COR-L47 (cell line): ENCODE measurements around the gene GATD1.
A peak's percentile ranks its signal among the peaks of the same experiment; 100 is the strongest.

Source experiments
- DNase-seq: peaks from one replicate; lab custom pipeline; 2025; lab: John Stamatoyannopoulos, UW

The GATD1 gene, protein sequence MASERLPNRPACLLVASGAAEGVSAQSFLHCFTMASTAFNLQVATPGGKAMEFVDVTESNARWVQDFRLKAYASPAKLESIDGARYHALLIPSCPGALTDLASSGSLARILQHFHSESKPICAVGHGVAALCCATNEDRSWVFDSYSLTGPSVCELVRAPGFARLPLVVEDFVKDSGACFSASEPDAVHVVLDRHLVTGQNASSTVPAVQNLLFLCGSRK

DNA sequence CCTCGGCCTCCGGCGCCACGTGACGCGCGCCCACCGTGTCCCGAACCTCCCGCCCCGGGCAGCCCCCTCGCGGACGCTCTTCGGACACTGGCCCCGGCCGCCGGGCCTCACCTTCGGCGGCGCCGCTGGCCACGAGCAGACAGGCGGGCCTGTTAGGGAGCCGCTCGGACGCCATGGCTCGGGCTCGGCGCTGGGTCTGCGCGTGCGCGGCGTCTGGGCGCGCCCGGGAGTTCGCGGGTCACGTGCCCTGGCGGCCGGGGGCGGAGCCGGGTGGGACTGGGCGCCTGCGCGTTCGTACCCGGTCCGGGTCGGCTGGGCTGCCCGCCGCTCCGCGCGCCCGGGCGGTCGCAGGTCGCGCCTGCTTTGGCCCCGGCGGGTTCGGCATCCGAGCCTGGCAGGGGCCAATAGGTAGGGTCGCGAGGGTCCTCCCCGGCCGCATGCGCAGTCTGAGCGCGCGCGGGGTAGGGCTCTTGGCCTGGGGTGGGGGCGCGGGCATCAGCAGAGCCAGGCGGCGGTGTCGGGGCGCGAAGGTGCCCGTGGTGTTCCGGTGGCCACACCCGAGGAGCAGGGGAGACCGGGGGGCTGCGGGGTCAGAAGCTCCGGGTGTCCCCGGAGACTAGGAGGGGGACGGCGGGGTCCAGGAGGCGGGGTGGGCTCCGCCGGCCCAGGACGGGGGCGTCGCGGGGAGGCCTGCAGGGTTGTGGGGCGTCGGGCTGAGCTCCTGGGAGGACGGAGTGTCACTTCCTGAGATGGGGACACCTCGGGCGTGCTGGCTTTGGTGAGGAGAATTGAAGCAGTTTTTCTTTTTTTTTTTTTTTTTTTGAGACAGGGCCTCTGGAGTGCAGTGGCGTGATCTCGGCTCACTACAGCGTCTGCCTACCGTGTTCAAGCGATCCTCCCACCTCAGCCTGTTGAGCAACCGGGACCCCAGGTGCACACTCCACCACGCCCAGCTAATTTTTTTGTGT, at the start of gene GATD1:
TSS of gene GATD1 (minus strand) at position 200 of the 968 bp plus-strand sequence. CDS start at position 175, 25 bp downstream.
- DNase-seq, result peak; percentile 81

DNA sequence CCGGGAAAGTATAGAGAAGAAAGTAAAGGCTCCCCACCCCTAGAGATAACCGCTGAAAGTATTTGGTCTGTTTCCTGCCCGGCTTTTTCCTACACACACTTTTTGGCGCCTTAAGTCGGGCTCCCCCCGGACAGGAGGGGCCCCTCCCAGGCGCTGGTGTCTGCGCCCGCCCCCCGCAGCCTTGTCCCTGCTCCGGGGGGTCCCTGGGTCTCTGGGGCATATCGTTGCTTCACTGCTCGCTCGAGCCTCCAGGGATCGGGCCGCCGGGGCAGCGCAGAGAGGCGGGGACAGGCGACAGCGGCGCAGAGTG, 49.5 kb upstream of the GATD1 start:
- DNase-seq, result no peak

DNA sequence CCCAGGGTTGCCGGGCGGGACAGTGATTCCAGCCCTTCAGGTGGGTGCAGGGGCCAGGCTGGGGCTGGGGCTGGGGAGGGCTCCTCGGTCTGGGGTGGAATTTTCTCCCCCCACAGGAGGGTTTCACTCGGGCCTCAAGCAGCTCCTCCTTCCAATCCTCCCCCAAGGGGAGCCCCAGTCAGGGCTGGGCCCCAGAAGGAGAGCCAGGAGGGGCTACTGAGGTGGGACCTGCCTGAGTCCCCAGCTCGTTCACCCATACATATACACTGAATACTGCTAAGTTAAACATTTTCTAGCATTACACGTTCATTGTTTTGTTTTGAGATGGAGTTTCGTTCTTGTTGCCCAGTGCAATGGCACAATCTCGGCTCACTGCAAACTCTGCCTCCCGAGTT, 48.9 kb upstream of the GATD1 start:
- no peak for DNase-seq

DNA sequence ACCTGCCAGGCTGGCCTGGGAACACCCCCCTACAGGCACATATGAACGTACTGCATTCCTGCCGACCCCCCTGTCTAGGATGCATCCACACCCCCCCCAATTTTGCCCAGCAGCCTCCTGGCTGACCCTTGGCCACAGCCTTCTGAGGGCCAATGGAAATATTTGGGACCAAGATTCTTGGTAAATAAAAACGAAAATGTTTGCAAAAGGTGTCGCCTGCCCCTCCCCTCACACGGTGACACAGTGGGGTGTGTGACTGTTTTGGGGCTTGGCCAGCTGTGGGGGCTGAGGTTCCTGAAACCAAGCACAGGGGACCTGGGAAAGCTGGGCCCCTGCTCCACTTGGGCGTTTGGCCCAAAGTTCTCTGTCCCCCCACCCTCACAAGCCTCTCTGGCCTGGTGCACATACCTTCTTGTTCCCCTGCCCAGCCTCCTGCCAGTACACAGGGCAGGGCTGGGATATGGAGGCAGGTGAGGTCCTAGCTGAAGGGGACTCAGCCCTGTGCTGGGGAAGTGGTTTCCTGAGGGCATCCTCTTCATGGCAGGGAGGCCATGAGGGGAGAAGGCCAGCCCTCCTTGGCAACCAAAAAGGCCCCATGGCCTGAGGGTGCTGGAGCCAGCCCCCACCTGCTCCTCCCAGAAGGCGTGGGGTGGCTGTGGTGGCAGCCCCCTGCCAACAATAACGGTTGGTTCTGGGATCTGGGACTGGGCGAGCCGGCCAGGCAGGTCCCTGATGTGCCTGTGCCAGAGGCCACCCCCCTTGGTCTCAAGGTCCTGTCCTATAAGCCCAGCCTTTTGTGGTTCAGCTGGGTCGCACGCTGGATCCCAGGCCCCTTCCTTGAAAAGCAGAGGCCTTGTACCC, 48.3 kb upstream of the GATD1 start:
- no peak for DNase-seq

DNA sequence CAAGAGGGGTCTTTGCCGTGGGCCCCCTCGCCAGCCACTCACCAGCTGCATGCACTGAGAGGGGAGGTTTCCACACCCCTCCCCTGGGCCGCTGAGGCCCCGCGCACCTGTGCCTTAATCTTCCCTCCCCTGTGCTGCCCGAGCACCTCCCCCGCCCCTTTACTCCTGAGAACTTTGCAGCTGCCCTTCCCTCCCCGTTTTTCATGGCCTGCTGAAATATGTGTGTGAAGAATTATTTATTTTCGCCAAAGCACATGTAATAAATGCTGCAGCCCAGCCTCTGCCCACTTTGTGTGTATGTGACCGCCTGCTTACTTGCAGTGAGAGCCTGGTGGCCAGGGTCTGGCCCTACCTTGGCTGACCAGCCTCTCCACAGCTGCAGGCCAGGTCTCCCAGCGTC, 47.7 kb upstream of the GATD1 start:
- no peak for DNase-seq

DNA sequence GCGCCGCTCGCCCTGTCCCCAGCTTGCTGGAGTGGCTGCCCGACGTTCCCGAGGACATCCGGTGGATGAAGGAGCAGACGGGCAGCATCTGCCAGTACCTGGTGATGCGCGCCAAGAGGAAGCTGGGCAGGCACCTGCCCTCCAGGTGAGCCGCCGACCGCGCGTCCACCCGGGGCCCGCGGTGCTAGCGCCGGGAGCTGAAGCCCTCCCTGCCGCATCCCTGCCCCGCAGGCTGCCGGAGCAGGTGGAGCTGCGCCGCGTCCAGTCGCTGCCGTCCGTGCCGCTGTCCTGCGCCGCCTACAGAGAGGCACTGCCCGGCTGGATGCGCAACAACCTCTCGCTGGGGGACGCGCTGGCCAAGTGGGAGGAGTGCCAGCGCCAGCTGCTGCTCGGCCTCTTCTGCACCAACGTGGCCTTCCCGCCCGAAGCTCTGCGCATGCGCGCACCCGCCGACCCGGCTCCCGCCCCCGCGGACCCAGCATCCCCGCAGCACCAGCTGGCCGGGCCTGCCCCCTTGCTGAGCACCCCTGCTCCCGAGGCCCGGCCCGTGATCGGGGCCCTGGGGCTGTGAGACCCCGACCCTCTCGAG, 47.1 kb upstream of the GATD1 start:
- no peak for DNase-seq

DNA sequence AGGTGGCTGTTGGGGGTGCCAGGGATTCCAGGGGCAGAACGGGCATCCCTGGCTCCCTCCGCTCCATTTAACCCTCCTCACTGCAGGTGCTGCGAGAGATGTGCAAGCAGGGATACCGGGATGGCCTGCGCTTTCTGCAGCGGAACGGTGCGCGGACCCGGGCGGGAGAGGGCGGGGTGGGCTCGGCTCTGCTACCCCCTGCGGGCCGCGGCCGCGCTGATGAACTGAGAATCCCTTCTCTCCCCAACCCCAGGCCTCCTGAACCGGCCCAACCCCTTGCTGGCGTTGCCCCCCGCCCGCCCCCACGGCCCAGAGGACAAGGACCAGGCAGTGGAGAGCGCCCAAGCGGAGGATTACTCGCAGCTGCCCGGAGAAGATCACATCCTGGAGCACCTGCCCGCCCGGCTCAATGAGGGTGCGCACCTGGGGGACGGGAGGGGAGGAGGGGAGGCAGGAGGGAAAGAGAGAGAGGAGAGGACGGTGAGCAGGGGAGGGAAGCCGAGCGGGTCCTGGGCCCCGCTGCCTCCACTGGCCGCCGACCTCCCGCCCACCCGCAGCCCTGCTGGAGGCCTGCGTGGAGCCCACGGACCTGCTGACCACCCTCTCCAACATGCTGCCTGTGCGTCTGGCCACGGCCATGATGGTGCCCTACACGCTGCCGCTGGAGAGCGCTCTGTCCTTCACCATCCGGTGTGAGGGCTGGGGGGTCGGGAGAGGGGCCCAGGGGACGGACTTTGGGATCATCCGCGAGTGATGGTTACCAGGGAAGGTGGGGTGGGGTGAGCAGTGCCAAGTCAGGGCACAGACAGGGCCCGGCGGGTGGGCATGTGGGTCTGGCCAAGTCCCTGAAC, 46.4 kb upstream of the GATD1 start:
- no peak for DNase-seq

DNA sequence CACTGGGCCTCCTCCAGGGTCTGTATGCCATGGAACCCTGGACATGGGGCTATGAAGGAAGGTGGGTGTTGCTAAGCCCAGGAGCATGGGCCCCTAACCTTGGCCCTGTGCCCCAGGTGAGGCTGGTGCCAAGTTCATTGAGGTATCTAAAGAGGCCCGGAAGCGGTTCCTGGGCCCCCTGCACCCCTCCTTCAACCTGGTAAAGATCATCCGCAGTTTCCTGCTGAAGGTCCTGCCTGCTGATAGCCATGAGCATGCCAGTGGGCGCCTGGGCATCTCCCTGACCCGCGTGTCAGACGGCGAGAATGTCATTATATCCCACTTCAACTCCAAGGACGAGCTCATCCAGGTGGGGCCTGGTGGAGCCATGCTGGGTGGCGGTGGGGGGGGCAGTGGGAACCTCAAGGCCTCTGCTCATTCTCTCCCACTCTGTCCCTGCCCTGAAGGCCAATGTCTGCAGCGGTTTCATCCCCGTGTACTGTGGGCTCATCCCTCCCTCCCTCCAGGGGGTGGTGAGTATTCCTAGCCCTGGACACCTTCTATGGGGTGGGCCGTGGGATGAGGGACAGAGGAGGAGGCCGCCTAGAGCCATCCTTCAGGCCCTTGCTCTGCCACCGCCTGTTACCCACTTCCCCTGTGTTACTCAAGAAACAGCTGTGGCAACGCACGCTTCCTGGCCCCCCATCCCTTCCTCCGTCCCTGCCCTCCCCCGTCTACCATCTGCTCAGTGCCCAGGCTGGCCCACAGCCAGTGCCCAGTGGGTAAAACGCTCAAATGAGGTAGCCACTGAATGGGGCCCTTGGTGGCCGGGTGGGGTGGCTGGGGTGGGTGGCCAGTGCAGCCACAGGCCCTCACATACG, 44.5 kb upstream of the GATD1 start:
- DNase-seq, result no peak

DNA sequence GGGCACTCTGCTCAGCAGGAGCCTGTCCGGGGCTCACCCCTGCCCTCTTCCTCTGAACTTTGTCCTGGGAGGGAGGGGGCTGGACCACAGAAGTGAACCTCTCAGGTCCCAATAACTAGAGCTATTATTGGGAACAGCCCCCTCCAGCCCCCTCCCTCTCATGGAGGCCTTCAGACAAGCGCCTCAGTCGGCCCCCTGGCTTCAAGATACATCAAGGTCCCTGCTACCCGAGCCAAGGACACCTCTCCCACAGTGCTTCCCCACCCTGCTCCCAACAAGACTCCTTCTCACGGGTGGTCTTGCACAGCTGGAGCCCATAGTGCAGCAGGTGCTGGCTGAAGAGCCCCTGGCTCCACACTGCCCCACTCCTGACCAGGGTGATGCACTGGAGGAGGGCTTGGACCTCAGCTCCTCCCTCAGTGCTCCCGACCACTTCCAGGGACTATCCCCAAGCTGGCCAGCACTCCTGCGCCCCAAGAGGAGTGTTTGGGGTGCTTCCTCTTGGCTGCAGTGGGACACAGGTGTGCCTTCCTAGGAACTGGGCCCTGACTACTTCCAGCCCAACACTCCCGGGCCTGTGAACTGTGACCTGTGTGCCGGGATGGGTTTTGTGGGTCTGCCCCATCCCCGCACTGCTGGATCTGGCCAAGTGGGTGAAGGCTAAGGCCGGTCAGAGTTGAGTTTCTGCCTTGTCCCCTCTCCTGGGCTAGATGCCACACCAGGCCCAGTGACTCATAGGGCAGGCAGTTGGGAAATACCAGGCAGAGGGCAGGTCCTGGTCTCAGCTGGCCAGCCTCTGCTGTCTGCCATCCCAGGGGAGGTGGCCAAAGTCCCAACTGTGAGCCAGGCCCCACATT, 43.6 kb upstream of the GATD1 start:
- DNase-seq, result no peak

DNA sequence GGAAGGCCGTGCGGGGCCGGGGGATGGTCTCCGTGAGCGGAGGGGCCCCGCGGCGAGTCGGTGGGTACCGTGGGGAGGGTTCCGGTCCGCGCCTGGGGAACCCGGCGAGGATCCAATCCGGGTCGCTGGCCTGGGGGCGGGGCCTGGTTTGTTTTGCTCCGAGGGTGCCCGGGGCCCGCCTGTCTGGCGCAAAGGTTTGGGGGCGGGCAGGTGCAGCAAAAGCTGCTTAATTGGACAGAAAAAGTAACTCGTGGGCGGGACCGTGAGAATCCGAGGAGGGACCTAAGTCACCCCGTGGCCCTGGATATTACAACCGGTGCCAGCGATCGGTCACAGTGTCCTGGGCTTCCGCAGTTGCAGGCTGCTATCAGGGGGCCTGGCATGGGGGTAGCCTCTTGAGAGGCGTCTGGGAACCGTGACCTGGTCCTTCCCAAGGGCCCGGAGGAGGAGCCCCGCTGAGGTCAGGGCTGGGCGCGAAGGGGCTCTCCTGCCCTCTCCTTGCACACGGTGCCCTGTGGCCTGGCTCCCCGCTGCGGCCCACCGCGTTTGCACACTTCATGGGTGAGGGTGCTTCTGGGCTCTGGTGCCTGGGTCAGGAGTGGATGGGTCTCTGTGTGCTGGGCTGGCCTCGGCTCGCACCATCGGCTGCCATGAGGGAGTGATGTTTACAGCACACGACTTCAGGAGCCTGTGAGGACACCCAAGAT, 42.8 kb upstream of the GATD1 start:
- DNase-seq, result peak; percentile 82

DNA sequence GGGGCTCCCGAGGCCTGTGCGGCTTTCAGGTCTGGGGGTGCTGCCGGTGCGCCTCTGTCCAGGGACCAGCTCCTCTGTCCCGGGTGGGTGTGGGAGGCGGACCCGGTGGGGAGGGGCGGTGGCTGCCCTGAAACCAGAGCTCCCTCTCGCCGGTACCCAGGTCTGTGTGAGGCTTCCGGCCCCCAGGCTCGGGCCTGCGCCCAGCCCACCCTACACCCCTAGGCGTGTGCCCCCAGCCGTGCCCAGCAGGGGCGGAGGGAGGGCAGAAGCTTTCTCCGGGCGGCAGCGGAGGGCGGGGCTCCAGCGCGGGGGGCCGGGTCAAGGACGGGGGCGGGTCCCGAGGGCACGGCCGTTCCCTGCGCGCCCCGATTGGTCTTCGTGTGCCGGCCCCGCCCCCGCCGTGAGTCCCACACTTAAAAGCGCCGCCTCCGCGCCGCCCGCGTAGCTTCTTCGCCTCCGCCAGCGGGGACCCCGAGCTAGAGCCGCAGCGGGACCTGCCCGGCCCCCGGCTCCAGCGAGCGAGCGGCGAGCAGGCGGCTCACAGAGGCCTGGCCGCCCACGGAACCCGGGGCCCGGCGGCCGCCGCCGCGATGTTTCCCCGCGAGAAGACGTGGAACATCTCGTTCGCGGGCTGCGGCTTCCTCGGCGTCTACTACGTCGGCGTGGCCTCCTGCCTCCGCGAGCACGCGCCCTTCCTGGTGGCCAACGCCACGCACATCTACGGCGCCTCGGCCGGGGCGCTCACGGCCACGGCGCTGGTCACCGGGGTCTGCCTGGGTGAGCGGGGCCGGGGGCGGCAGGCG, 42.0 kb upstream of the GATD1 start:
- peak; percentile 92 for DNase-seq

DNA sequence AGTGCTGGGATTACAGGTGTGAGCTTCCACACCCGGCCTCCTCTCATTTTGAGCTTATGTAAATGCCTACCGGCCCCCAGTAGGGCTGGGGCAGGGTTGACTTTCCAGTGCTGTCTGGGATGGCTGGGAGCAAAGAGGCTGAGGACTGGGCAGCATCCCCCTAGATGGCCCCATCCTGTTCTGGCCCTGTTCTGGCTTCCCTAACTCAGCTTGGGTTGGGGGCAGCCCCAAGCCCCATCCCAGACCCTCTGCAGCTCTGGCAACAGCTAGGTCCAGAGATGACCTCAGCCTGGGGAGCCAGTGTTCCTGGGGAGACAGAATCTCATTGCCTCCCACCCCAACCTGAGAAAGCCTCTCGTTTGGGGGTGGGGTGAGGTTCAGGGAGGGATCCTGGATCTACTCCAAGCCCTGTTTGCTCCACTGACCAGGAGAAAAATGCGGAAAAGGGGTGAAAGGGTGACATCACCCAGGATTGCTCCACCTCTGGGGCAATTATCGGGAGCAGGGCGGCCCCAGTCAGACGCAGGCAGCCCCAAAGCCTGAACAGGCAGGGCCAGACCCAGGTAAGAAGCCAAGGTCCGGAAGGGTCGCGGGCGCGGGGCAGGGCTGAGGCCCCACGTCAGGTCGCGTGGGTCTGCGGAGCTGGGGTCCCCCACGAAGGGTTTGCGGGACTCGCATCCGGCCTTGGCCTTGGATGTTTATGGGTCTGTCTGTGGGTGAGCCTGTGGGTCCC, 41.3 kb upstream of the GATD1 start, which contains the start of gene PNPLA2:
TSS of gene PNPLA2 (plus strand) at position 519 of the 733 bp plus-strand sequence. CDS start 805 bp downstream, outside the sequence.
- no peak for DNase-seq

DNA sequence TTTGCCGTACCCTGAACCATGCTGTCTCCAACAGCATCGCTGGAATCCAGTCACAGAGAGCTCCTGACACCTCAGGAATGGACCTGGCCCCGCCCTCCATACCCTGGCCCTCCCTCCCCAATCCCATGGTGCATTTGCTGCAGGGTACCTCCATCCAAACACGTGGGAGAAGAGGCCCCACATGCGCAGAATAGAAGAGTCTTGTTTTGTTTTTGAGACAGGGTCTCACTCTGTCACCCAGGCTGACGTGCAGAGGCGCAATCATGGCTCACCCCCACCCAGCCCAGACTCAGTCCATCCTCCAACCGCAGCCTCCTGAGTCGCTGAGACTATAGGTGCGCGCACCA, 39.1 kb upstream of the GATD1 start:
- no peak for DNase-seq

DNA sequence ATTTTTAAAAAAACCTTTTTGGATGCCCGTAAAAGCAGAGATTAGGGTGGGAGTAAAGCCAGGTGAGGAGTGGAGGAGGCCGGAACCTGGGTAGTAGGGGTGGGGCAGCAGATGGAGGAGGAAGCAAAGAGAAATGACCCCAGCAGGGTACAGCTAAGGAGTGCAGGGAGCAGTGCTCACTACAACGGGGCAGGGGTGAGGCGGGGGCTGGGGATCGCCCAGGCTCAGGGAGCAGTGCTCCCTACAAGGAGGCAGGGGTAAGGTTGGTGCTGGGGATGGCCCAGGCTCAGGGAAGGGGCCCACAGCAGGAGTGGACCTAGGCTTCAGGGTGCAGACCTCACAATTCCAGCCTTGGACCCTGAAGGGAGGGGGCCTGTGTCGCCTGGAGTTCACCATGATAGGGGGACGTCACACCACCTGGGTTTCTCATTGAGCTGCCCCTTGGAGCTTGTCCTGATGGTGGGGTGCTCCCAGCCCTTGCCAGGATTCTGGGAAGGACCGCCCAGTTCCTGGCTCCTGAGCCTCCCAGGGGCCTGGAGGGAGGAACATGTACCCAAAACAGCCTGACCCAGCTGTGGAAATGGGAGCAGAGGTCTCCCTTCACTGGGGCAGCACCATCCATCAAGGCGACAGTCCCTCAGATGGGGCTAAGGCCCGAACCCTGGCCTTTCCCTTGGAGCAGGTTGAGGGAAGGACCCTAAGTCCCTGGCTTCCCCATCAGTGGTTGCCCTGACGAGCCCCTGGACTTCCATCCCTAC, 38.6 kb upstream of the GATD1 start:
- no peak for DNase-seq

DNA sequence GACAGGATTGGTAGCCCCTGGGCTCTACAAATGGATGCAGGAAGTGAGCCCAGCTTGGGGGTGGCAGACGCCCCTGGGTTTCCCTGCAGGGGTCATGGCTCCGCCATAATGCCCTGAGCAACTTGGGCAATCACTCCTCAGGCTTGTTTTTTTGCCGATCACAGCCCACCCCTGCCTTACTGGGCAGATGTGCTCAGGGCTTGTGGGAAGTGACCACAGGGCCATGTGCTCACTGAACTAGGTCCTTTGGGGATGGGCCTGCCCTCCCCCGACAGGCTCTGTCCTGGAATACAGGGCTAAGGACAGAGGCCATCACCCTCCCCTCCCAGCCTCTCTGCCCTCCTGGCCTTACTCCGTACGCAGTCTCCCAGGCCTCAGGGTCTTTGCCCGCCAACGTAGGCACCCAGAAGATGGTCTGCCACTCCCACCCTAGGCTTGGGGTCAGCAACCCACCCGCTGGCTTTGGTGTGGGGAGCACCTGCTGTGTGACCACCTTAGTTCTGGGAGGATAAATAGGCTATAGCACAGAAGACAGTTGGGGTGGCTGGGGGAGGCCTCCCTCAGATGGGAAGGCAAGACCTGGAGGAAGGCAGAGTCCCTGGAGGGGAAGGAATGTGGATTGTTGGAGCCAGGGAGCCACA, 36.3 kb upstream of the GATD1 start:
- DNase-seq, result no peak

DNA sequence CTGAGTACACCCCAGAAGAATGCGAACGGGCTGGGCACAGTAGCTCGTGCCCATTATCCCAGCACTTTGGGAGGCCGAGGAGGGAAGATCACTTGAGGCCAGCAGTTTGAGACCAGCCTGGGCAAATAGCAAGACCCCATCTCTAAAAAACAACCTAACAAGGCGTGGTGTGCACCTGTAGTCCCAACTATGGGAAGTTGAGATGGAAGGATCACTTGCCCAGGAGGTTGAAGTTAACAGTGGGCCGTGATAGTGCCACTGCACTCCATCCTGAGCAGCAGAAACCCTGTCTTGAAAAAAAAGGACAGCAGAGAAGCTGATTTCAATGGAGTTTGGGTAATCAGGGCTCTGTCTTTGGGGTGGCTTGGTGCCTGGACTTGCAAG, 35.8 kb upstream of the GATD1 start:
- DNase-seq, result no peak
